Lower leg skin (tissue), 4 donors: Measurements from ENCODE around the gene ZDHHC7. TPM values are rescaled to one million over a fixed set of nuclear protein-coding genes. Genes with fewer than 3 reads are reported as not detected.

ENCODE experiments used
- DNase-seq, 2 donors: peaks; one replicate each; pipeline ENCODE4 v3.0.0-alpha.2; 2019; ENCODE audit warnings: low spot score in 2 of 2
- H3K4me3 ChIP-seq: fragments of 200-600 bp; sonication (generic); 2 replicates; pipeline ENCODE4 v1.5.1; 2017; ENCODE audit warnings: mild to moderate bottlenecking, low read depth; ENCODE audit not compliant: poor library complexity, severe bottlenecking
- CTCF ChIP-seq, 3 donors: fragments of 450-650 bp; IDR thresholded peaks; one replicate each; pipeline ENCODE4 v1.5.1; 2016; ENCODE audit warnings: antibody characterized with exemption in 3 of 3, mild to moderate bottlenecking in 3 of 3, moderate library complexity in 2 of 3
- POLR2A ChIP-seq, 2 donors: fragments of 450-650 bp; IDR thresholded peaks; one replicate each; pipeline ENCODE4 v1.6.1; 2016 to 2017; ENCODE audit warnings: antibody characterized with exemption in 2 of 2, mild to moderate bottlenecking in 1 of 2, moderate library complexity in 1 of 2
- WGBS, 2 donors: methylation state at CpG; one replicate each; pipeline ENCODE4 v1.1.5; 2018; 5-methylcytosine and 5-hydroxymethylcytosine counted together
- intact Hi-C: fragments of 100-400 bp; cut with DNase I; formaldehyde crosslinking; loops from one replicate; pipeline ENCODE4 v1.15.0; 2023; ENCODE audit warnings: low total_unique reads
- total RNA-seq, 4 donors: library from RNA; depleted of rRNA; stranded (reverse); fragments of >200 nt; gene quantifications; one replicate each; pipeline ENCODE4 v1.1.0, GENCODE V29; 2016

Gene ZDHHC7
- total RNA-seq, 4 donors from 2014 or later: 39.7 to 56.5 (median 47.3) TPM

- 74 to 77% methylated on average over 11 of the region's 11 CpGs for WGBS, 2 donors
- no peak for DNase-seq
- peak in 1 of 3 donors; percentile 58 for TF ChIP-seq CTCF (IDR thresholded peaks at IDR 0.05)
- no peak for TF ChIP-seq POLR2A (IDR thresholded peaks at IDR 0.05)
- H3K4me3 ChIP-seq: no peak overlapping the region
- intact Hi-C loops: no loop called here
Measured at GRCh38 chr16:84925092-84925772, 86.1 kb downstream of the ZDHHC7 start.

GRCh38 chr16:84924331-84925091 is 86.8 kb downstream of the ZDHHC7 start:
- H3K4me3 ChIP-seq: no peak overlapping the region
- intact Hi-C loops: no loop called here
- no peak for DNase-seq
- WGBS, 2 donors: 76 to 87% methylated on average over 20 to 22 of the region's 23 CpGs
- TF ChIP-seq POLR2A (IDR thresholded peaks at IDR 0.05) (no peak), CTCF (IDR thresholded peaks at IDR 0.05) (no peak)

Other genes with a start within 250 kb of the ZDHHC7 start
- gene CRISPLD2, start 191.6 kb downstream of the ZDHHC7 start, total RNA-seq: 100 to 1,000 TPM in 1 of 4 donors, 10 to 100 TPM in 3; 48.0 to 105 (median 69.5) TPM
- 10 to 100 TPM; 37.5 to 48.1 (median 39.2) TPM for gene KIAA0513, start 16.3 kb upstream of the ZDHHC7 start, total RNA-seq
- gene CIBAR2, start 100.9 kb upstream of the ZDHHC7 start, total RNA-seq: not detected